GM13977 (cell line): Measurements from ENCODE around the gene TRIM29.

Experiments used
- DNase-seq: peaks from one replicate; pipeline ENCODE4 v3.0.0; 2012; ENCODE audit warnings: low spot score
- CTCF ChIP-seq: IDR thresholded peaks from 2 replicates; pipeline ENCODE4 v1.5.1; 2012; ENCODE audit warnings: mild to moderate bottlenecking, control low read depth; ENCODE audit not compliant: insufficient read depth; ENCODE audit errors: extremely low read depth, missing control alignments
- in situ Hi-C: fragments of 300-500 bp; cut with MboI; formaldehyde crosslinking; loops from one replicate; pipeline ENCODE4 v1.12.0; 2022; ENCODE audit warnings: low sequenced_read_pairs, low pct_unique_long_range_greater_than_20kb, mixed read lengths, inconsistent platforms; ENCODE audit not compliant: unreplicated experiment

The TRIM29 gene

GRCh38 chr11:120128392-120129119 is 9.4 kb downstream of the TRIM29 start:
- no peak for DNase-seq
- in situ Hi-C loops: no loop called here
- TF ChIP-seq CTCF: no peak

- no peak for TF ChIP-seq CTCF
- in situ Hi-C loops: no loop called here
- DNase-seq: no peak
Observed at GRCh38 chr11:120127236-120127635, 10.7 kb downstream of the TRIM29 start.

GRCh38 chr11:120126620-120127019 is 11.3 kb downstream of the TRIM29 start:
- DNase-seq: no peak
- TF ChIP-seq CTCF: no peak
- in situ Hi-C loops: no loop called here

GRCh38 chr11:120125509-120125908 is 12.4 kb downstream of the TRIM29 start:
- in situ Hi-C loops: no loop called here
- TF ChIP-seq CTCF: no peak
- no peak for DNase-seq

GRCh38 chr11:120125024-120125423 is 12.9 kb downstream of the TRIM29 start:
- no peak for DNase-seq
- TF ChIP-seq CTCF: no peak
- in situ Hi-C loops: no loop called here

GRCh38 chr11:120124355-120124754 is 13.6 kb downstream of the TRIM29 start:
- in situ Hi-C loops: no loop called here
- no peak for DNase-seq

More at GRCh38 chr11:120124355-120124754, 13.6 kb downstream of the TRIM29 start:
- TF ChIP-seq CTCF: no peak
